Mesothelial cell of epicardium (in vitro differentiated cells): ENCODE data around the gene CYYR1. TPM values are rescaled to one million over a fixed set of nuclear protein-coding genes. Genes with fewer than 3 reads are reported as not detected.

Experiments
- DNase-seq, 2 experiments: peaks; one replicate each; pipeline ENCODE4 v3.0.0; 2021; ENCODE audit warnings: low spot score in 2 of 2; ENCODE audit not compliant: unreplicated experiment in 2 of 2
- H3K27ac Mint-ChIP-seq: 2 replicates; pipeline ENCODE4 v1.8.0; 2021; ENCODE audit warnings: mixed read lengths
- H3K27me3 Mint-ChIP-seq: 2 replicates; pipeline ENCODE4 v1.8.0; 2021; ENCODE audit warnings: low read depth, mixed read lengths
- H3K36me3 Mint-ChIP-seq: 2 replicates; pipeline ENCODE4 v1.8.0; 2021; ENCODE audit warnings: mixed read lengths
- H3K4me1 Mint-ChIP-seq: 2 replicates; pipeline ENCODE4 v1.8.0; 2021; ENCODE audit warnings: mixed read lengths
- H3K4me3 Mint-ChIP-seq: 2 replicates; pipeline ENCODE4 v1.8.0; 2021; ENCODE audit warnings: mild to moderate bottlenecking, moderate library complexity, mixed read lengths
- H3K9me3 Mint-ChIP-seq: 2 replicates; pipeline ENCODE4 v1.8.0; 2021; ENCODE audit warnings: mixed read lengths
- total RNA-seq: library from RNA; stranded (reverse); gene quantifications from 3 replicates; pipeline ENCODE4 v1.2.1, GENCODE V29; 2021
- TF ChIP-seq, protein P1 (sequence below): fragments of 200-600 bp; sonication (generic); IDR thresholded peaks from one replicate; pipeline ENCODE4 v1.5.0; 2021; ENCODE audit warnings: antibody characterized with exemption; ENCODE audit not compliant: unreplicated experiment

The CYYR1 gene
- total RNA-seq, 1 donor from 2014 or later = 19.3 TPM

DNA sequence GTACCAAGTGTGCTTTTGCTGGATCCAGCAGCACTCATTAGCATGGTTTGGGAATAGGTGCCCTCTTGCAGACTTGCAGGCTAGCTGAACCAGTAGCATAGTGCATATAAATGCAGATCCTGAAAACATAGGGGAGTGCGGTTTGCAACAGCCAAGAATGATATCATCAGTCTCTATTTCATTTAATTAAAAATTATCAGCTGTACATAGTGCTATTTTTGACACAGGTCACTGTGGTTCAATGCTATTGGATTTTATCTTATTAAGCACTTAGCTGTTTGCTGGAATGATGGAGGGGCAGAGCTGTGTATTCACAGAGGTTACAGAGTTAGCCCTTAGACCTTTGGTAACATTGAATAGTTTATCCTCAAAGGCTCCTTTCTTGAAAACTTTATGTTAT is 43.6 kb downstream of the CYYR1 start:
- Mint-ChIP-seq H3K4me1 (no peaks in the 10 kb centered on the region), H3K36me3 (peaks cover 19% of the 10 kb centered on the region), H3K27ac (no peak overlapping the region), H3K4me3 (no peak overlapping the region), H3K9me3 (peaks cover 6% of the 10 kb centered on the region), H3K27me3 (no peaks in the 10 kb centered on the region)
- TF ChIP-seq, protein P1, sequence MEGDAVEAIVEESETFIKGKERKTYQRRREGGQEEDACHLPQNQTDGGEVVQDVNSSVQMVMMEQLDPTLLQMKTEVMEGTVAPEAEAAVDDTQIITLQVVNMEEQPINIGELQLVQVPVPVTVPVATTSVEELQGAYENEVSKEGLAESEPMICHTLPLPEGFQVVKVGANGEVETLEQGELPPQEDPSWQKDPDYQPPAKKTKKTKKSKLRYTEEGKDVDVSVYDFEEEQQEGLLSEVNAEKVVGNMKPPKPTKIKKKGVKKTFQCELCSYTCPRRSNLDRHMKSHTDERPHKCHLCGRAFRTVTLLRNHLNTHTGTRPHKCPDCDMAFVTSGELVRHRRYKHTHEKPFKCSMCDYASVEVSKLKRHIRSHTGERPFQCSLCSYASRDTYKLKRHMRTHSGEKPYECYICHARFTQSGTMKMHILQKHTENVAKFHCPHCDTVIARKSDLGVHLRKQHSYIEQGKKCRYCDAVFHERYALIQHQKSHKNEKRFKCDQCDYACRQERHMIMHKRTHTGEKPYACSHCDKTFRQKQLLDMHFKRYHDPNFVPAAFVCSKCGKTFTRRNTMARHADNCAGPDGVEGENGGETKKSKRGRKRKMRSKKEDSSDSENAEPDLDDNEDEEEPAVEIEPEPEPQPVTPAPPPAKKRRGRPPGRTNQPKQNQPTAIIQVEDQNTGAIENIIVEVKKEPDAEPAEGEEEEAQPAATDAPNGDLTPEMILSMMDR = no peak
- DNase-seq = no peak

DNA sequence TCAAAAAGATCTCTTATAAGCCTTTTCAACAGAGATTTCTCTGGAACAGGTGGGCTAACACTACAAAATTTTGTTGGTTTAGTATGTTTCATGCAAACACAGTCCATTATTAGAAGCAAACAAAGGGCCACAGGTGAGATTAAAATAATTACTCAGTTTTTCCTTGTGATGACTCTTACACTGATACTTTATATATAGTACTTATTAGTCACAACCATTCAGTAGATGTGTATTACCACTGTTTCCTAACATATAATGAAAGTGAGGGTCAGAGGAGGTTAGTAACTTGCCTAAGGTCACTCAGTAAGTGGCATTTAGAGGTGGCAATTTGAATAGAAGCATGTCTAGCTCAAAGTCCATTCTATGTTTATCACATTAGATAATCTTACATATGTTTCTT is 44.2 kb downstream of the CYYR1 start:
- Mint-ChIP-seq H3K4me3 (no peak overlapping the region), H3K27ac (no peak overlapping the region), H3K4me1 (no peaks in the 10 kb centered on the region), H3K36me3 (peaks cover 19% of the 10 kb centered on the region), H3K27me3 (no peaks in the 10 kb centered on the region), H3K9me3 (peaks cover 6% of the 10 kb centered on the region)
- TF ChIP-seq, protein P1 = no peak
- DNase-seq = no peak

DNA sequence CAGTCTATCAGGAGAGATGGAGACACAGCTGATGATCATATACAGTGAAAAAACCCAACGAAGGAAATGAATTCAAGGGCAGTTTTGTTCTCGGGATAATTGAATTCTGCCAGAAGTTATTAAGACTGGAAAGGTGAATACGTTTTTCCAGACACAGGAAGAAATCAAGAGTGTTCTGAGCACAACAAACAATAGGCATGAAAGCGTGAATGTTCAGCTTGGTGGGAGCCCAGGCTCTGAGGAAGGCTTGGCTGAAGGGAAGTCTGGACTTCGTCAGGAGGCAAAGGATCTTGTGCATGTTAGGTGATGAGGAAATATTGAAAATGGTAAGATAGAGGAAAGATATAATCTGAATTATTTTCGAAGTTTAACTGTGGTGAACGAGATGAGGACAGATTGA is 50.4 kb downstream of the CYYR1 start:
- no peak overlapping the region for H3K4me3 Mint-ChIP-seq
- H3K9me3 Mint-ChIP-seq = peaks cover 22% of the 10 kb centered on the region
- H3K27me3 Mint-ChIP-seq = no peaks in the 10 kb centered on the region
- H3K27ac Mint-ChIP-seq = peak overlapping the region; percentile 19
- no peak for DNase-seq
- peaks cover 24% of the 10 kb centered on the region for H3K36me3 Mint-ChIP-seq
- no peaks in the 10 kb centered on the region for H3K4me1 Mint-ChIP-seq
- TF ChIP-seq, protein P1 = no peak

DNA sequence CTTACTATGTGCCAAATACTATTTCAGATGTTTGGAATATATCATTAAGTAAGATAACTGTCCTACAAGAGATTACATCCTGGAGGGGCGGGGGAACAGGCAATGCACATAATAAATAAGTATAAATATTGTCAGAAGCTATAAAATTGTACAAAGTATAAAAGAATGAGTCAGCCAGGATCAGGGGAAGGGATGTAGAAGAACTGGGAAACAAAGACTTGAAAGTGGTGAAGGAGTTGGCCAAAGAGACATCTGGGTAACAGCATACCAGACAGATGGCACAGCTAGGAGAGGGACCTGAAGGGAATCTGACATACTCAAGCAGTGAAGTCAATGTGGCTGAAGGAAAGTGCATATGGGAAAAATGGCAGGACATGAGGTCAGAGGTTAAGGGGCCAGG is 53.9 kb downstream of the CYYR1 start:
- Mint-ChIP-seq H3K4me3 (no peak overlapping the region), H3K36me3 (peaks cover 22% of the 10 kb centered on the region), H3K27me3 (no peaks in the 10 kb centered on the region), H3K9me3 (peaks cover 17% of the 10 kb centered on the region), H3K4me1 (no peaks in the 10 kb centered on the region), H3K27ac (no peak overlapping the region)
- TF ChIP-seq, protein P1 = no peak
- no peak for DNase-seq

DNA sequence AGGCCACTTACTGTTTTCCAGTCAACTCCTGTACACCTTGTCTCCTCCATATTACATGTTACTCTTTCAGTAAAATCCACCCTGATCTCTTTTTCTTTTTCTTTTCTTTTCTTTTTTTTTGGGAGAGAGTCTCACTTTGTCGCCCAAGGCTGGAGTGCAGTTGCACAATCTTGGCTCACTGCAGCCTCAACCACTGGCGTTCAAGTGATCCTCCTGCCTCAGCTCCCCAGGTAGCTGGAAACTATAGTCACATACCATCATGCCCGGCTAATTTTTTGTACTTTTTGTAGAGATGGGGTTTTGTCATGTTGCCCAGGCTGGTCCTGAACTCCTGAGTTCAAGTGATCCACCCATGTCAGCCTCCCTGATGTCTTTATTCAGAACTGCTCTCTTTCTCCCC is 57.8 kb downstream of the CYYR1 start:
- Mint-ChIP-seq H3K4me1 (no peaks in the 10 kb centered on the region), H3K9me3 (peaks cover 16% of the 10 kb centered on the region), H3K4me3 (no peak overlapping the region), H3K27me3 (no peaks in the 10 kb centered on the region), H3K36me3 (peaks cover 16% of the 10 kb centered on the region), H3K27ac (no peak overlapping the region)
- TF ChIP-seq, protein P1 = no peak
- DNase-seq = no peak

DNA sequence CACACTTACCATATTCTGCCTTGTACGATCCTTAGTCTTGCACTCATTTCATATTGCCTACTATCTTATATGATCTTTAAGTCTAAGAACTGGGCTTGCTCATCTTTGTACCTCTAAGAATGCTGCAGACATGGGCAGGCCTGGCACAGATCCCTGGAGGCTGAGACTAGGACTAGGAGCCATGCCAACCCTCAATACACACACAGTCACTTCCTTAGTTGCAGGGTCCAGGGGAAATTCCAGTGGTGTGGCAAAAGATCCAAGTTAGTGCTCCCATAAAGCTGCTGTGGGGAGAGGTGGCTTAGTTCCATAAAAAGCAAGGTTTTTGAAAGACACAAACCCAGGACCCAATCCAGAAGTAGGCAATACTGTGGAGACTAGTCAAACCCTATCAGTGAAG is 59.9 kb downstream of the CYYR1 start:
- Mint-ChIP-seq H3K27me3 (no peaks in the 10 kb centered on the region), H3K4me1 (no peaks in the 10 kb centered on the region), H3K9me3 (peaks cover 3% of the 10 kb centered on the region), H3K36me3 (peaks cover 4% of the 10 kb centered on the region), H3K27ac (no peak overlapping the region), H3K4me3 (no peak overlapping the region)
- TF ChIP-seq, protein P1 = no peak
- no peak for DNase-seq
